ENCODE data around the gene RBM22. TPM values are rescaled to one million over a fixed set of nuclear protein-coding genes. Genes with fewer than 3 reads are reported as not detected.

Gene RBM22
- total and polyA plus RNA-seq, 2 of the 8 experiments (the other 6 are each of a cell fraction or from before 2014, with no cell fraction given), result 20.8 to 33.9 TPM

GRCh38 chr5:150694612-150695011 lies 6.2 kb downstream of the RBM22 start:
- Histone ChIP-seq H3K4me2 (ENCODE audit: insufficient read depth in 1 of 2, low read depth in 2 of 2, low read length in 2 of 2) (no peak overlapping the region), H2BK15ac (ENCODE audit: low read length) (no peak overlapping the region), H3K79me1 (ENCODE audit: low read depth, low read length) (peaks cover 1% of the 10 kb centered on the region; the same call in 1 of the 2 replicates), H2BK120ac (replicated peaks; ENCODE audit: low read depth, low read length) (no peak overlapping the region), H4K20me1 (replicated peaks in 1 of 2; ENCODE audit: control insufficient read depth in 1 of 2, insufficient read depth in 2 of 2, low read length in 2 of 2) (no peaks in the 10 kb centered on the region), H2AFZ (ENCODE audit: low read length) (no peak overlapping the region), H3K4ac (replicated peaks; ENCODE audit: insufficient read length, low read depth, low read length) (no peak overlapping the region), H2BK20ac (ENCODE audit: low read length) (no peak overlapping the region), H3K9me3 (ENCODE audit: insufficient read depth in 2 of 2, low read depth in 1 of 2, low read length in 1 of 2) (no peaks in the 10 kb centered on the region), H3K18ac (ENCODE audit: extremely low read depth, low read length) (no peak overlapping the region), H3K23ac (ENCODE audit: insufficient read length) (no peak overlapping the region), H2BK12ac (ENCODE audit: low read depth, low read length) (no peak overlapping the region), H4K8ac (ENCODE audit: extremely low read depth, insufficient read depth, low read length) (no peak overlapping the region), H3K27ac (ENCODE audit: low read depth, low read length) (no peak overlapping the region), H4K5ac (ENCODE audit: insufficient read length, low read depth, low read length) (no peak overlapping the region), H3K4me1 (replicated peaks in 1 of 4; ENCODE audit: control insufficient read depth in 3 of 4, insufficient read depth in 4 of 4, low read length in 3 of 4) (peaks cover 0 to 2% (median 0%) of the 10 kb centered on the region in 4 experiments; a peak in 1 of 7 replicates), H3K9ac (replicated peaks in 1 of 4; ENCODE audit: extremely low read depth in 1 of 4, low read depth in 3 of 4, low read length in 3 of 4) (no peak overlapping the region), H2BK5ac (ENCODE audit: low read depth, low read length) (no peak overlapping the region), H3K4me3 (ENCODE audit: extremely low read depth in 1 of 4, insufficient read depth in 2 of 4, low read depth in 3 of 4, low read length in 4 of 4) (no peak overlapping the region), H4K91ac (replicated peaks; ENCODE audit: insufficient read length, low read length) (no peak overlapping the region), H3K27me3 (replicated peaks in 1 of 4; ENCODE audit: control insufficient read depth in 3 of 4, extremely low read depth in 1 of 4, insufficient read depth in 3 of 4, low read length in 3 of 4) (no peaks in the 10 kb centered on the region), H2AK5ac (ENCODE audit: low read depth, low read length) (no peak overlapping the region), H3K79me2 (ENCODE audit: control insufficient read depth in 1 of 2, insufficient read depth in 2 of 2, low read length in 2 of 2) (peaks cover 0 to 5% of the 10 kb centered on the region in 2 experiments; a peak in 2 of 4 replicates), H3K23me2 (ENCODE audit: low read depth, low read length) (no peaks in the 10 kb centered on the region), H3K56ac (replicated peaks; ENCODE audit: insufficient read length, low read depth, low read length) (no peak overlapping the region), H3K36me3 (ENCODE audit: control insufficient read depth in 2 of 4, insufficient read depth in 4 of 4, low read length in 3 of 4) (peaks cover 39 to 85% (median 78%) of the 10 kb centered on the region in 4 experiments), H3K14ac (ENCODE audit: insufficient read length) (no peak overlapping the region)
- FAIRE-seq (no peak), DNase-seq (ENCODE audit: low read depth in 1 of 2, low spot score in 2 of 2) (no peak)
- ChIA-PET CTCF (ENCODE audit: partially characterized antibody) (interaction anchor here (0.6 to 1.8 kb wide), 3 partner anchors 15 to 149 kb away, joined by 3 to 5 read pairs (median 4); no protein-coding TSS in a partner anchor), POLR2A (ENCODE audit: partially characterized antibody) (interaction anchor here (0.7 to 3.1 kb wide), 3 partner anchors 12 to 150 kb away, joined by 3 to 9 read pairs (median 3); no protein-coding TSS in a partner anchor)
- WGBS, 2 experiments (ENCODE audit: extremely low coverage in 1 of 2, insufficient coverage in 1 of 2, insufficient read length in 1 of 2, insufficient replicate concordance in 2 of 2, low coverage in 1 of 2, low lambda C conversion rate in 2 of 2, missing lambda C conversion rate in 1 of 2), result 92% methylated on average over 3 of the region's 3 CpGs; no CpG with 5 or more reads in 1 of the 2 experiments
- TF ChIP-seq CTBP2 (IDR thresholded peaks at IDR 0.05; ENCODE audit: borderline replicate concordance, insufficient read depth, insufficient read length, low read length) (no peak), HDAC6 (IDR thresholded peaks at IDR 0.05; ENCODE audit: low read depth, low read length) (no peak), FOSL1 (IDR thresholded peaks at IDR 0.05; ENCODE audit: insufficient read depth, low read depth, low read length) (no peak), CHD2 (IDR thresholded peaks at IDR 0.05; ENCODE audit: low read length) (no peak), RXRA (IDR thresholded peaks at IDR 0.05; ENCODE audit: insufficient read depth, low read depth, low read length) (no peak), EGR1 (IDR thresholded peaks at IDR 0.05; ENCODE audit: borderline replicate concordance, low read depth, low read length) (no peak), TAF7 (optimal IDR thresholded peaks at IDR 0.05; ENCODE audit: borderline replicate concordance, low read depth, low read length) (no peak), RBBP5 (IDR thresholded peaks at IDR 0.05; ENCODE audit: borderline replicate concordance, low read depth, low read length) (no peak), SIRT6 (IDR thresholded peaks at IDR 0.05; ENCODE audit: low read length) (no peak), NRF1 (IDR thresholded peaks at IDR 0.05; ENCODE audit: low read depth, low read length) (no peak), ASH2L (IDR thresholded peaks at IDR 0.05; ENCODE audit: low read length) (no peak), SRF (IDR thresholded peaks at IDR 0.05; ENCODE audit: low read depth, low read length) (no peak), BRCA1 (IDR thresholded peaks at IDR 0.05; ENCODE audit: low read depth, low read length) (no peak), CEBPB (IDR thresholded peaks at IDR 0.05; ENCODE audit: low read depth, low read length) (no peak)

Measured in H1 (cell line).